Aorta (tissue), 5 donors: Measurements from ENCODE around the gene PGGHG. TPM values are rescaled to one million over a fixed set of nuclear protein-coding genes. Genes with fewer than 3 reads are reported as not detected.
"Not testable (repeated sequence)": the region's sequence is repeated elsewhere in the genome, so short reads cannot be mapped to it uniquely, and the experiment has no call there.

ENCODE experiments used
- ATAC-seq: fragments of 200-7000 bp; cut with Tn5 transposase; one replicate; pipeline ENCODE4 v1.9.1; 2022; ENCODE audit warnings: moderate library complexity; ENCODE audit not compliant: low FRiP score
- DNase-seq, 2 donors: peaks; one replicate each; pipeline ENCODE4 v3.0.0-alpha.2; 2020
- H3K27ac ChIP-seq, 2 donors: one replicate each; pipeline ENCODE4 v1.5.1; 2013; ENCODE audit warnings: low read length in 2 of 2, mild to moderate bottlenecking in 2 of 2, moderate library complexity in 2 of 2, control low read depth in 1 of 2, inconsistent platforms in 1 of 2, low read depth in 1 of 2
- H3K27me3 ChIP-seq, 2 donors: one replicate each; pipeline ENCODE4 v1.6.1; 2013; ENCODE audit warnings: control low read depth in 1 of 2, low read length in 1 of 2, mild to moderate bottlenecking in 1 of 2, moderate library complexity in 1 of 2; ENCODE audit not compliant: insufficient read depth in 2 of 2, control insufficient read depth in 1 of 2
- H3K36me3 ChIP-seq, 2 donors: one replicate each; pipeline ENCODE4 v1.6.1; 2013; ENCODE audit warnings: control low read depth in 1 of 2, low read length in 1 of 2, mild to moderate bottlenecking in 1 of 2; ENCODE audit not compliant: insufficient read depth in 2 of 2, control insufficient read depth in 1 of 2
- H3K4me1 ChIP-seq, 2 donors: one replicate each; pipeline ENCODE4 v1.6.1; 2013; ENCODE audit warnings: low read length in 2 of 2, control low read depth in 1 of 2, mild to moderate bottlenecking in 1 of 2, moderate library complexity in 1 of 2; ENCODE audit not compliant: insufficient read depth in 2 of 2, control insufficient read depth in 1 of 2
- H3K4me3 ChIP-seq, 2 donors: one replicate each; pipeline ENCODE4 v1.5.1; 2013; ENCODE audit warnings: low read length in 2 of 2, control low read depth in 1 of 2, mild to moderate bottlenecking in 1 of 2
- H3K9me3 ChIP-seq: one replicate; pipeline ENCODE4 v1.6.1; 2013; ENCODE audit warnings: mild to moderate bottlenecking, low read length; ENCODE audit not compliant: control insufficient read depth
- WGBS, 2 donors: extraction: QIAGEN DNeasy Blood & Tissue Kit; methylation state at CpG; one replicate each; pipeline ENCODE4 v1.1.7; 2013; 5-methylcytosine and 5-hydroxymethylcytosine counted together
- intact Hi-C, 2 donors: fragments of 100-400 bp; cut with DNase I; formaldehyde crosslinking; loops; one replicate each; pipeline versions ENCODE4 v1.14.2 to v1.15.0; 2022
- polyA plus RNA-seq, 2 donors: library from polyadenylated mRNA; stranded (reverse); fragments of 200-250 nt; gene quantifications; one replicate each; pipeline ENCODE4 v1.2.3, GENCODE V29; 2013
- total RNA-seq, 2 donors: library from RNA; stranded (reverse); fragmentation: NEBNext Ultra II Directional; extraction: Animal tissue kit (Norgen Biotek cat#: 25700); gene quantifications; one replicate each; pipeline ENCODE4 v1.2.1, GENCODE V29; 2021
- donor health status: healthy with polysubstance abuse.
- donor health status: Bipolar disorder and iron deficiency.
- donor health status: DM: no; HTN: no; CAD: no.
- donor health status: DM: no; HTN: no; CAD: no.
- donor health status: DM: yes; HTN: yes; CAD: no.

PGGHG gene
- total and polyA plus RNA-seq, 4 donors: 23.9 to 197 (median 51.8) TPM

DNA sequence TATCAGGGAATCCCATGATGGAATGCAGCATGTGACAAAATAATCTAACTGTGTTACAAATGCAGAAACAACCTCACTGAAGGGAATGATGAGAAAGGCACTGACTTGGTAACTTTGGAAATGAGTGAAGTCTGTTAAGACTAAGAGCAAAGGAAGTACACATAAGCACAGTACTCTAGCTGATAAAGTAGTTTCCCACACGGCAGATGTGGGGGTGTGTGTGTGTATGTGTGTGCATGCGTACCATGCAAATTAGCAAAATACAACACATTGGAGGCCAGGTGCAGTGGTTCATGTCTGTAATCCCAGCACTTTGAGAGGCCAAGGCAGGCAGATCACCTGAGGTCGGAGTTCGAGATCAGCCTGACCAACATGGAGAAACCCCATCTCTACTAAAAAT lies 27.3 kb upstream of the PGGHG start:
- Histone ChIP-seq H3K9me3 (peaks cover 3% of the 10 kb centered on the region), H3K27me3 (no peaks in the 10 kb centered on the region), H3K27ac (no peak overlapping the region), H3K4me3 (no peak overlapping the region), H3K36me3 (no peaks in the 10 kb centered on the region), H3K4me1 (no peaks in the 10 kb centered on the region)
- no peak for ATAC-seq
- 87% methylated on average over 4 of the region's 4 CpGs for WGBS, 2 donors
- no peak for DNase-seq
- intact Hi-C loops: no loop called here

DNA sequence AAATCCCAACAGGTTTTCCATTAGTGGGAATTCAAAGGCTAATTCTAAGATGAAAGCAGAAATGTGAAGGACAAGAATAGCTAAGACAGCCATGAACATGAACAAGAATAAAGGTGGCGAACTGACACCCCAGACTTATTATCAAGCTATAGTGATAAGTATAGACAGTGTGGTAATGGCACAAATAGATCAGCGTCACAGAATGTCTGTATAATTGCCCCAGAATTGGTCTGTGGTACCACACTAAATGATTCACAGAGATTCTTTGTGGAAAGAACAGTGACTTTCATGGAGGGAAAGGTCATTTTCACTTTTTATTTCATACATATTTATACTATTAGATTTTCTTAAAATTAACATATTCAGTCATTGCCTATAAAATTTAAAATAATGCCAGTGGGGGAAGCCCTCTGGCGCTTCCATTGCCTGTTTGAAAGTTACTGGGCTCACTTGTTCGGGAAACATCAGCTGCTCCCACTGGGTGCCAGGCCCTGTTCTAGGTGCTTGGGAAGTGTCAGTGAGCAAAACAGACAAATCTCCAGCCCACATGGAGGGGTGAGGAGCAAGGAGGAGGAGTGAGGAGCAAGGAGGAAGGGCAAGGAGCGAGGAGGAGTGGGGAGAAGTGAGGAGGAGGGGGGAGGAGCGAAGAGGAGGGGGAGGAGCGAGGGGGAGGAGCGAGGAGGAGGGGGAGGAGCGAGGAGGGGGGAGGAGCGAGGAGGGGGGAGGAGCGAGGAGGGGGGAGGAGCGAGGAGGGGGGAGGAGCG lies 22.1 kb upstream of the PGGHG start:
- H3K9me3 ChIP-seq: no peaks in the 10 kb centered on the region
- H3K4me3 ChIP-seq: no peak overlapping the region
- intact Hi-C loops: no loop called here
- DNase-seq (peak in 1 of 2 donors; percentile 62), ATAC-seq (no peak)
- no peaks in the 10 kb centered on the region for H3K36me3 ChIP-seq
- H3K27ac ChIP-seq: no peak overlapping the region
- no peaks in the 10 kb centered on the region for H3K27me3 ChIP-seq
- WGBS, 2 donors: 88 to 91% methylated on average over 4 to 5 of the region's 13 CpGs
- no peaks in the 10 kb centered on the region for H3K4me1 ChIP-seq

DNA sequence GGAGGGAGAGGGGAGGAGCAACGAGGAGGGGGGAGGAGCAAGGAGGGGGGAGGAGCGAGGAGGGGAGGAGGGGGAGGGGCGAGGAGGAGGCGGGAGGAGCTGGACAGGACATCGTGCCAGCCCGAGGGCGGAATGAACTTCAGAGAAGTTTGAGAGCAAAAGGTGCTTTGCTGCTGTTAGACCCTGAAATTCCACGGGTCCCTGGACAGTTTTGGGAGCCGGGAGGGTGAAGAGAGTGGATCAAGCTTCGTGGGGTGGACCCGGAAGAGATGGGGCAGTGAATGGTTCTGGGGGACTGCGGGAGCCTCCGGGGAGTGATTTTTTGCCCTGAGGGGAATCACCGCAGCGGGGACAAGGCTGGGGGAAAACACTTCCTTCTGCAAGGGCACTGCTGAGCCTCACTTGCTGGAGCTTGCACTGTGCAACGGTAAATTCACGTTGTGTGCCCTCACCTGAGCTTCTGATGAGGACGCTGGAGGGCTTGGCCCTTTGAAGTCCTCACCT lies 21.4 kb upstream of the PGGHG start:
- ATAC-seq (peak; percentile 27), DNase-seq (peak in 1 of 2 donors; percentile 84)
- Histone ChIP-seq H3K27me3 (no peaks in the 10 kb centered on the region), H3K27ac (no peak overlapping the region), H3K4me1 (no peaks in the 10 kb centered on the region), H3K36me3 (no peaks in the 10 kb centered on the region), H3K4me3 (no peak overlapping the region), H3K9me3 (no peaks in the 10 kb centered on the region)
- intact Hi-C loops: no loop called here
- WGBS, 2 donors: 54 to 72% methylated on average over 17 to 18 of the region's 18 CpGs

DNA sequence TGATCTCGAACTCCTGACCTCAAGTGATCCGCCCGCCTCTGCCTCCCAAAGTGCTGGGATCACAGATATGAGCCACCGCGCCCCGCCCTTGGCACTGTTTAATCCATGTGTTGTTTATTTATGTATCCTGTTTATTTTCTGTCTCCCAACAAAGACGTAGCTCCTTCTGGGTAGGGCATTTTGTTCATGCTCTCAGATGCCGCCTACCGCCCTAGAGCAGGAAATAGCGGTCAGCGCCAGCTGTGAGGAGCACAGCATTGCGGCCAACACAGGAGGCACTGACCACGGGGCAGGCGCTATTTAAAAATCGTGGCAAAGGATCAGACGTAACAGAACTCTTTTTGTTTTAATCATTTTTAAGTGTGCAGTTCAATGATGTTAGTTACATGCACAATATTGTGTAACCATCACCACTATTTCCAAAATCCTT lies 20.2 kb upstream of the PGGHG start:
- intact Hi-C loops, H3K4me1 ChIP-seq, H3K36me3 ChIP-seq, H3K9me3 ChIP-seq, H3K27ac ChIP-seq, H3K27me3 ChIP-seq, H3K4me3 ChIP-seq: not testable (repeated sequence)
- ATAC-seq: peak; percentile 67
- DNase-seq: peak in 1 of 2 donors; percentile 90
- WGBS, 2 donors: 52 to 60% methylated on average over 16 of the region's 16 CpGs

DNA sequence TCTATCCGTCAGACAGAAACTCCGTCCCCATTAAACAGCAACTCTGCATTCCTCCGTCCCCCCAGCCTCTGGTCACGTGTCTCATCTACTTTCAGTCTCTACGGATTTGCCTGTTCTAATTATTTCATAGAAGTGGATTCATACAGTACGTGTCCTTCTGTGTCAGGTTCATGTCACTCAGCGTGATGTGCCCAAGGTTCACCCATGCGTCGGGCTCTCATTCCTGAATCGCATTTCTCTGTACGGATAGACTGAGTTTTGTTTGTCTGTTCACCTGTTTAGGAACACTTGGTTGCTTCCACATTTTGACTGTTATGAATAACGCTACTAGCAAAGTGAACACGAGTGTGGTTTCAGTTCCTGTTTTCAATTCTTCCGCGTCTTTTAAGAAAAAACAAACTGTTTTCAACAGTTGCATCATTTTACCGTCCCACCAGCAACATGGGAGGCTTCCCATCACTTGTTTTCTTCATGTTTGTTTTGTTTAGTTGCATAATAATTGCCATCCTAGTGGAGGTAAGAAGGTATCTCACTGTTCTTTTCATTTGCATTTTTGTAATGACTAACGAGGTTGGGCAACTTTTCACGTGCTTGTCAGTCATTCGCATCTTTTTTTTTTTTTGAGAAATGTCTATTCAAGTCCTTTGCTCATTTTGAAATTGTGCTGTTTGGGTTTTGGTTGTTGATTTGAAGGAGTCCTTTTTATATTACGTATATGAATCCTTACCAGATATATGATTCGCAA lies 19.6 kb upstream of the PGGHG start:
- no peaks in the 10 kb centered on the region for H3K9me3 ChIP-seq
- no peaks in the 10 kb centered on the region for H3K4me1 ChIP-seq
- no peaks in the 10 kb centered on the region for H3K27me3 ChIP-seq
- intact Hi-C loops: no loop called here
- ATAC-seq (peak; percentile 27), DNase-seq (no peak)
- H3K4me3 ChIP-seq: no peak overlapping the region
- H3K27ac ChIP-seq: no peak overlapping the region
- 53 to 59% methylated on average over 21 of the region's 21 CpGs for WGBS, 2 donors
- no peaks in the 10 kb centered on the region for H3K36me3 ChIP-seq

DNA sequence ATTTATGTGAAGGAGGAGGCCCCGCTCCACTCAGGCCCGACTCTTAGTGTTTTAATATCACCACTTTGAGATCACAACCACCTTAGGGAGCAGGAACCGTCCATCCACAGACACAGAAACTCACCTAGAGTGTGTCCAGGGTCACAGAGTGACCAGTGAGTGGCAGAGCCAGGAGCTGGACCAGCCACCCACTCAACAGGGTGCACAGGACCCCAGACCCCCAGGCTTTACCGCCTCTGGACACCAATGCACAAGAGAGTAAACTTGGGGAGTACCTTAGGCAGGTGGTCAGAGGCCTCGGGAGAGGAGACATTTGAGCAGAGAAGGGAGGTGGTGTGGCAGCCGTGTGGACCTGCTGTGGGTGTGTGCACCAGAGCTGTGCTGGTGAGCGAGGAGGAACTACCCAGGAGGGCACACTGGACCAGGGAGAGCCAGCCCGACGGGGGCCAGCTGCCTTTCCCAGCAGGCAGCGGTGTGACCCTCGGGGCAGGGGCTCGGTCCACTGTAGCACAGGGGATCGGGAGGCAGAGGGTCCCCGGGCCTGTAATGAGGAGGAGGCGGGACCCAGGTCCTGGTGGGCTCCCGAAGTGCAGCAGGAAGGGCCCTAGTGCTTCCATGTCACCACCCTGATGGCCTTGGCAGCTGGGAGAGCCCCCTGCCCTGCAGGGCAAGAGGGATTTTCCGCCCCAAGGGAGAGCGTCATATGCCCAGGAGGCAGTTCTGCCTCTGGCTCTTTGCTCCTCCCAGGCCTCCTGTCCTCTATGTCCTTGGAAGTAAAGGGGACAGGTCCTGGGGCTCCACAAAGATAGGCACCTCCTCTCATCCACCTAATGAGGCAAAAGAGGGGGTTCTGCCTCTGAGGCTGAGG lies 18.2 kb upstream of the PGGHG start:
- Histone ChIP-seq H3K27ac (no peak overlapping the region), H3K4me3 (no peak overlapping the region), H3K9me3 (no peaks in the 10 kb centered on the region), H3K36me3 (no peaks in the 10 kb centered on the region), H3K4me1 (no peaks in the 10 kb centered on the region), H3K27me3 (no peaks in the 10 kb centered on the region)
- 76 to 81% methylated on average over 18 of the region's 18 CpGs for WGBS, 2 donors
- DNase-seq (no peak), ATAC-seq (no peak)
- intact Hi-C loops: no loop called here

DNA sequence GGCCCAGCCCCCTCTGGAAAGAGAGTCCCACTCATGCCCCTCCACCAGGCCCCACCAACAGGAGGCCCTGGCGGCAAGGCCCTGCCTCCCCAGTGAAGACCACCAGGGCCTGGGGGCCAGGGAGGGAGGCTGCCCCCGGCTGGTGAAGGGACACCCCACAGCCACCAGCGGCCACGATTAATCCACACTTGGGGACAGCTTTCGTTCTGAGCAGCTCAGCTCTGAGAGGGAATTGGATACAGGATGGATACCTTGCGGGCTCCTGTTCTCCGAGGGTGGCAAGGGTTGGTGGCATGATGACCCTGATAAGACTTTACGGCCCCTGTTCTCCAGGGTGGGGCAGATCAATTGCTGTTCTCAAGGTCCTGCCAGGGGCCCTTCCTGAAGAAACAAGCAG lies 17.6 kb upstream of the PGGHG start:
- no peak for DNase-seq
- no peaks in the 10 kb centered on the region for H3K4me1 ChIP-seq
- no peaks in the 10 kb centered on the region for H3K27me3 ChIP-seq
- no peak for ATAC-seq
- H3K27ac ChIP-seq: no peak overlapping the region
- H3K9me3 ChIP-seq: no peaks in the 10 kb centered on the region
- H3K36me3 ChIP-seq: no peaks in the 10 kb centered on the region
- WGBS, 2 donors: 83 to 85% methylated on average over 8 of the region's 8 CpGs
- no peak overlapping the region for H3K4me3 ChIP-seq
- intact Hi-C loops: no loop called here

DNA sequence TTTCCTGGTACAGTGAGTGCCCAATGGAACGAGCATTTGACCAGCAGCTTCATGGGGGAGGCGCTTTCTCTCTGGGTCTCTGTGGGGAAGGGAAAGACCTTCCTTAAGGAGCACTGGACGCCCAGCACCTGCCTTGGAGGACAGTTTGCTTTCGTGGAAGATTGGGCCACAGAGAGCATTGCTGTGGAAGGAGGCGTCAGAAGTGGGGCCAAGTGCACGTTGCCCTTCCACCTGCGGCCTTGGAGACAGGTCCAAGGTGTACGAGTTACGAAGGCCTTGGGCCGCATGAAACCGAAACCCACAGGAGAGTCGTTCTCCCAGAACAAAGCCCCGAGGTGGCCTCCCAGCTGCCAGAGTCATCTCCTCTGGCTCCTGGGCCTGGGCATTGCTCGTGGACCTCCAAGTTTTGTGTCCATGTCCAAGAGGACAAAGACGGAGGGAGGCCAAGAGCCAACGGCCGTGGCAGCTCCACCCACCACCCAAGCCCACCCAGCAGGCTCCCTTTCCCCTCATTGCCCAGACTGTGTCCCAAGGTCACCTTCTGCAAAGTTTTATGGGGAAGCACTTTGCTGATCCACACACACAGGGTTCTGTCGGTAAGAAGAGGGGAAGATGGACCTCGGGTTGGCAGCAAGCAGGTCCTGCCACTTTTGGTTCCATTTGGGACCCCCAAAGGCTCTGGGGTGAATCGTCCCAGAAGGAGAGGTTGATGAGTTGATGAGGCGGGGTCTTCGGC lies 16.6 kb upstream of the PGGHG start:
- H3K27ac ChIP-seq: no peak overlapping the region
- 85% methylated on average over 22 of the region's 22 CpGs for whole genome bisulfite sequencing, 2 donors
- H3K4me3 ChIP-seq: no peak overlapping the region
- intact Hi-C loops: no loop called here
- ATAC-seq (no peak), DNase-seq (no peak)
- no peaks in the 10 kb centered on the region for H3K9me3 ChIP-seq
- H3K36me3 ChIP-seq: no peaks in the 10 kb centered on the region
- H3K27me3 ChIP-seq: no peaks in the 10 kb centered on the region
- H3K4me1 ChIP-seq: no peaks in the 10 kb centered on the region
